H9 (cell line): Measurements from ENCODE around the gene ABHD16A. TPM values are rescaled to one million over a fixed set of nuclear protein-coding genes. Genes with fewer than 3 reads are reported as not detected.

ENCODE experiments used
- DNase-seq: peaks from one replicate; pipeline ENCODE4 v3.0.0-alpha.2; 2017
- H2AFZ ChIP-seq: one replicate; pipeline ENCODE4 v1.6.1; 2013; ENCODE audit warnings: mild to moderate bottlenecking, low read length, control low read depth, moderate library complexity
- H2AK5ac ChIP-seq: 2 replicates; pipeline ENCODE4 v1.6.1; 2013; ENCODE audit warnings: low read length, control low read depth, mixed read lengths; ENCODE audit not compliant: insufficient read length
- H2BK120ac ChIP-seq: one replicate; pipeline ENCODE4 v1.6.1; 2013; ENCODE audit warnings: low read depth, mild to moderate bottlenecking, low read length, control low read depth, inconsistent platforms; ENCODE audit not compliant: poor library complexity, severe bottlenecking
- H2BK12ac ChIP-seq: 2 replicates; pipeline ENCODE4 v1.6.1; 2013; ENCODE audit warnings: low read length, control low read depth, mixed read lengths, low read depth; ENCODE audit not compliant: insufficient read length
- H2BK15ac ChIP-seq: 2 replicates; pipeline ENCODE4 v1.6.1; 2013; ENCODE audit warnings: low read depth, low read length, control low read depth
- H2BK20ac ChIP-seq: one replicate; pipeline ENCODE4 v1.6.1; 2013; ENCODE audit warnings: low read depth, mild to moderate bottlenecking, low read length, control low read depth, inconsistent platforms; ENCODE audit not compliant: poor library complexity, severe bottlenecking
- H2BK5ac ChIP-seq: 2 replicates; pipeline ENCODE4 v1.6.1; 2013; ENCODE audit warnings: low read length, control low read depth, mixed read lengths; ENCODE audit not compliant: insufficient read length
- H3K14ac ChIP-seq: 2 replicates; pipeline ENCODE4 v1.6.1; 2013; ENCODE audit warnings: low read length, control low read depth; ENCODE audit not compliant: insufficient read depth
- H3K18ac ChIP-seq: 2 replicates; pipeline ENCODE4 v1.6.1; 2013; ENCODE audit warnings: low read depth, mild to moderate bottlenecking, mixed read lengths, low read length, control low read depth; ENCODE audit not compliant: insufficient read length
- H3K23ac ChIP-seq: 2 replicates; pipeline ENCODE4 v1.6.1; 2013; ENCODE audit warnings: low read length, control low read depth, mixed read lengths, low read depth; ENCODE audit not compliant: insufficient read length
- H3K23me2 ChIP-seq: 2 replicates; pipeline ENCODE4 v1.6.1; 2013; ENCODE audit warnings: low read depth, mild to moderate bottlenecking, mixed read lengths, low read length, control low read depth; ENCODE audit not compliant: insufficient read length, poor library complexity, severe bottlenecking
- H3K27ac ChIP-seq: 2 replicates; pipeline ENCODE4 v1.5.1; 2013; ENCODE audit warnings: low read length, control low read depth, mixed read lengths, low read depth; ENCODE audit not compliant: insufficient read length
- H3K27me3 ChIP-seq: 2 replicates; pipeline ENCODE4 v1.6.1; 2013; ENCODE audit warnings: low read length, control low read depth, inconsistent platforms; ENCODE audit not compliant: insufficient read depth
- H3K4ac ChIP-seq: 2 replicates; pipeline ENCODE4 v1.6.1; 2013; ENCODE audit warnings: low read depth, mild to moderate bottlenecking, control low read depth, inconsistent platforms, low read length, moderate library complexity
- H3K4me1 ChIP-seq: 2 replicates; pipeline ENCODE4 v1.6.1; 2013; ENCODE audit warnings: low read length, control low read depth, inconsistent platforms; ENCODE audit not compliant: insufficient read depth
- H3K4me2 ChIP-seq: 2 replicates; pipeline ENCODE4 v1.6.1; 2013; ENCODE audit warnings: low read length, control low read depth, mixed read lengths; ENCODE audit not compliant: insufficient read length, insufficient read depth
- H3K56ac ChIP-seq: 2 replicates; pipeline ENCODE4 v1.6.1; 2013; ENCODE audit warnings: low read depth, mild to moderate bottlenecking, mixed read lengths, low read length, control low read depth; ENCODE audit not compliant: insufficient read length
- H3K79me1 ChIP-seq: 2 replicates; pipeline ENCODE4 v1.6.1; 2013; ENCODE audit warnings: low read depth, mild to moderate bottlenecking, moderate library complexity, low read length, control low read depth, inconsistent platforms; ENCODE audit not compliant: insufficient read depth, poor library complexity, severe bottlenecking
- H3K79me2 ChIP-seq: 2 replicates; pipeline ENCODE4 v1.6.1; 2013; ENCODE audit warnings: low read length, control low read depth, inconsistent platforms; ENCODE audit not compliant: insufficient read depth
- H3K9ac ChIP-seq: 2 replicates; pipeline ENCODE4 v1.6.1; 2013; ENCODE audit warnings: low read length, control low read depth, mixed read lengths; ENCODE audit not compliant: insufficient read length; ENCODE audit errors: extremely low read depth
- H3K9me3 ChIP-seq: one replicate; pipeline ENCODE4 v1.6.1; 2013; ENCODE audit warnings: low read depth, low read length, inconsistent platforms; ENCODE audit not compliant: control insufficient read depth
- H3T11ph ChIP-seq: one replicate; pipeline ENCODE4 v1.6.1; 2013; ENCODE audit warnings: mild to moderate bottlenecking, low read length, control low read depth, inconsistent platforms
- H4K20me1 ChIP-seq: one replicate; pipeline ENCODE4 v1.6.1; 2013; ENCODE audit not compliant: control insufficient read depth, insufficient read length, insufficient read depth
- H4K5ac ChIP-seq: 2 replicates; pipeline ENCODE4 v1.6.1; 2013; ENCODE audit warnings: low read depth, mild to moderate bottlenecking, mixed read lengths, low read length, control low read depth; ENCODE audit not compliant: insufficient read length
- H4K8ac ChIP-seq: replicated peaks from 2 replicates; pipeline ENCODE4 v1.6.1; 2013; ENCODE audit warnings: low read length, control low read depth, mixed read lengths, low read depth; ENCODE audit not compliant: insufficient read length
- H4K91ac ChIP-seq: 2 replicates; pipeline ENCODE4 v1.6.1; 2013; ENCODE audit warnings: low read depth, mild to moderate bottlenecking, moderate library complexity, mixed read lengths, low read length, control low read depth; ENCODE audit not compliant: insufficient read length
- H3K27ac Mint-ChIP-seq, 3 experiments: 2 replicates in 2 of 3; 3 replicates in 1 of 3; pipeline ENCODE4 v1.8.0; 2020 to 2021; ENCODE audit warnings: mixed read lengths in 3 of 3, mild to moderate bottlenecking in 1 of 3, moderate library complexity in 1 of 3
- H3K27me3 Mint-ChIP-seq: 2 replicates; pipeline ENCODE4 v1.8.0; 2021; ENCODE audit warnings: low read depth, mild to moderate bottlenecking, moderate library complexity, mixed read lengths
- H3K36me3 Mint-ChIP-seq, 3 experiments: 2 replicates in 2 of 3; 3 replicates in 1 of 3; pipeline ENCODE4 v1.8.0; 2020 to 2021; ENCODE audit warnings: low read depth in 3 of 3, mixed read lengths in 3 of 3; ENCODE audit not compliant: insufficient read depth in 1 of 3
- H3K4me1 Mint-ChIP-seq, 2 experiments: 2 replicates each; pipeline ENCODE4 v1.8.0; 2020; ENCODE audit warnings: mixed read lengths in 2 of 2
- H3K4me3 Mint-ChIP-seq, 2 experiments: 2 replicates in 1 of 2; 3 replicates in 1 of 2; pipeline ENCODE4 v1.8.0; 2020 to 2021; ENCODE audit warnings: mild to moderate bottlenecking in 2 of 2, mixed read lengths in 2 of 2, moderate library complexity in 1 of 2
- H3K9me3 Mint-ChIP-seq, 2 experiments: 2 replicates in 1 of 2; 3 replicates in 1 of 2; pipeline ENCODE4 v1.8.0; 2020; ENCODE audit warnings: mild to moderate bottlenecking in 2 of 2, mixed read lengths in 2 of 2, moderate library complexity in 1 of 2
- WGBS: extraction: QIAGEN DNeasy Blood & Tissue Kit; methylation state at CpG from one replicate; pipeline ENCODE4 v1.1.7; 2013; ENCODE audit warnings: missing lambda C conversion rate, low lambda C conversion rate, mixed read lengths; ENCODE audit not compliant: insufficient read length; ENCODE audit errors: extremely low coverage; 5-methylcytosine and 5-hydroxymethylcytosine counted together
- total RNA-seq: library from RNA; stranded (reverse); gene quantifications from 2 replicates; pipeline ENCODE4 v1.2.1, GENCODE V29; 2021
- TF ChIP-seq, protein P1 (sequence below): fragments of 200-600 bp; sonication (generic); conservative IDR thresholded peaks from 3 replicates; pipeline ENCODE4 v1.8.0; 2021; ENCODE audit warnings: antibody characterized with exemption, mild to moderate bottlenecking

ABHD16A gene
- total RNA-seq, 1 experiment from 2014 or later: 34.4 TPM

DNA sequence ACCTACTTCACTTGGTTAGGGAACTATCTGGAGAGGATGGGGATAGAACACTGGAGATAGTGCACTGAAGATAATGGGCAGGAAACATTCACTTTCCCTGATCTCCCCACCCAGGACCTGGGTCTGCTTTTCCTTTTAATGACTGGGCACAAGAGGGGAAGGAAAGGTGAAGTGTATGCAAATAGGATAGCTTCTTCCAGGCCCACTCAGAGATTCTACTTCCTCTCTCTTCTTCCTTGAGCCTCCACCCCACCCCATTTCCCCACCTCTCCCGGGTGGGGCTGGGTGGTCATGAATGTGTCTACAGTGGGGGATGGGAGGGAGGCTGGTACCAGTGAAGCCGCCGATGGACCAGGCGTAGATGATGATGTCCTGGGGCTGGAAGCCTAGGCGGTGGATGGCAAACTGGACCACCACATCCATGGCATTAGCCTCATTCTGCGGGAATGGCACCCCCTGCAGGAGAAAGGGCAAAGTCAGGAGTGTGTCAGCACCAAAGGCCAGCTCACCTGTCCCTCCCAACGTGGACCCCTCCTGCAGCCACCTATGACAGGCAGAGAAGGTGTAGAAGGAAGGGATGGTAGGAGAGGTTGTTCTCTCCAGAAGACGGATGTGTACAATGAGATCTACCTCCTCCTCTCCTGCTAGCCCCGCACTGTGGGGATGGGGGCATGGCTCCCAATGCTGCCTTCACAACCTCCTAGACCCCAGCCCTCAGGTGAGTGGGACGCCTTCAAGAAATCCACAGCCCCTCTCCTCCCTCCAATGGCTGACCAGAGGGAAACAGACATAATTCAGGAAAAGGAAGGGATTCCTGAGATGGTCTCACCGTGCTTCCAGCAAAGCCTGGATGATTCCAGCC lies 13.6 kb downstream of the ABHD16A start:
- H3K23ac ChIP-seq: no peak overlapping the region
- H2AK5ac ChIP-seq: no peak overlapping the region
- no peaks in the 10 kb centered on the region for H3K27me3 ChIP-seq
- no peak overlapping the region for H3K56ac ChIP-seq
- Mint-ChIP-seq H3K4me3 (no peak overlapping the region; a peak in 1 of 5 replicates), H3K36me3 (peaks cover 14 to 62% (median 40%) of the 10 kb centered on the region in 3 experiments), H3K27ac (no peak overlapping the region), H3K4me1 (peaks cover 5 to 10% of the 10 kb centered on the region in 2 experiments; a peak in 3 of 4 replicates), H3K27me3 (no peaks in the 10 kb centered on the region), H3K9me3 (no peaks in the 10 kb centered on the region; a peak in 1 of 5 replicates)
- no CpG with 5 or more reads among the region's 11 CpGs for WGBS
- no peak overlapping the region for H3T11ph ChIP-seq
- H2AFZ ChIP-seq: no peak overlapping the region
- TF ChIP-seq, protein P1, sequence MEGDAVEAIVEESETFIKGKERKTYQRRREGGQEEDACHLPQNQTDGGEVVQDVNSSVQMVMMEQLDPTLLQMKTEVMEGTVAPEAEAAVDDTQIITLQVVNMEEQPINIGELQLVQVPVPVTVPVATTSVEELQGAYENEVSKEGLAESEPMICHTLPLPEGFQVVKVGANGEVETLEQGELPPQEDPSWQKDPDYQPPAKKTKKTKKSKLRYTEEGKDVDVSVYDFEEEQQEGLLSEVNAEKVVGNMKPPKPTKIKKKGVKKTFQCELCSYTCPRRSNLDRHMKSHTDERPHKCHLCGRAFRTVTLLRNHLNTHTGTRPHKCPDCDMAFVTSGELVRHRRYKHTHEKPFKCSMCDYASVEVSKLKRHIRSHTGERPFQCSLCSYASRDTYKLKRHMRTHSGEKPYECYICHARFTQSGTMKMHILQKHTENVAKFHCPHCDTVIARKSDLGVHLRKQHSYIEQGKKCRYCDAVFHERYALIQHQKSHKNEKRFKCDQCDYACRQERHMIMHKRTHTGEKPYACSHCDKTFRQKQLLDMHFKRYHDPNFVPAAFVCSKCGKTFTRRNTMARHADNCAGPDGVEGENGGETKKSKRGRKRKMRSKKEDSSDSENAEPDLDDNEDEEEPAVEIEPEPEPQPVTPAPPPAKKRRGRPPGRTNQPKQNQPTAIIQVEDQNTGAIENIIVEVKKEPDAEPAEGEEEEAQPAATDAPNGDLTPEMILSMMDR: peak; percentile 71
- H4K8ac ChIP-seq: no peak overlapping the region
- no peaks in the 10 kb centered on the region for H3K79me1 ChIP-seq
- H3K23me2 ChIP-seq: no peaks in the 10 kb centered on the region
- no peaks in the 10 kb centered on the region for H3K4me1 ChIP-seq
- no peaks in the 10 kb centered on the region for H3K9me3 ChIP-seq
- peak; percentile 65 for DNase-seq
- no peak overlapping the region for H2BK120ac ChIP-seq
- H3K27ac ChIP-seq: no peak overlapping the region
- no peak overlapping the region for H2BK20ac ChIP-seq
- no peak overlapping the region for H3K18ac ChIP-seq
- H2BK5ac ChIP-seq: no peak overlapping the region
- no peak overlapping the region for H4K5ac ChIP-seq
- no peaks in the 10 kb centered on the region for H4K20me1 ChIP-seq
- H3K14ac ChIP-seq: no peak overlapping the region
- H3K9ac ChIP-seq: no peak overlapping the region
- no peak overlapping the region for H2BK12ac ChIP-seq
- H3K79me2 ChIP-seq: no peaks in the 10 kb centered on the region
- H3K4ac ChIP-seq: no peak overlapping the region
- no peak overlapping the region; the same call in 1 of the 2 replicates for H2BK15ac ChIP-seq
- no peak overlapping the region for H3K4me2 ChIP-seq
- H4K91ac ChIP-seq: no peak overlapping the region
